IPS-18c (cell line): Measurements from ENCODE around the gene MLXIPL.
"Not testable (repeated sequence)": the region's sequence is repeated elsewhere in the genome, so short reads cannot be mapped to it uniquely, and the experiment has no call there.

Experiments
- H3K4me3 ChIP-seq: 2 replicates; pipeline ENCODE4 v1.7.0; 2013; ENCODE audit warnings: low read depth, mild to moderate bottlenecking, low read length, moderate library complexity; ENCODE audit not compliant: insufficient read depth
- H3K9me3 ChIP-seq: one replicate; pipeline ENCODE4 v1.6.1; 2013; ENCODE audit warnings: mild to moderate bottlenecking, low read length, moderate library complexity; ENCODE audit not compliant: control insufficient read depth, insufficient read depth

The MLXIPL gene

DNA sequence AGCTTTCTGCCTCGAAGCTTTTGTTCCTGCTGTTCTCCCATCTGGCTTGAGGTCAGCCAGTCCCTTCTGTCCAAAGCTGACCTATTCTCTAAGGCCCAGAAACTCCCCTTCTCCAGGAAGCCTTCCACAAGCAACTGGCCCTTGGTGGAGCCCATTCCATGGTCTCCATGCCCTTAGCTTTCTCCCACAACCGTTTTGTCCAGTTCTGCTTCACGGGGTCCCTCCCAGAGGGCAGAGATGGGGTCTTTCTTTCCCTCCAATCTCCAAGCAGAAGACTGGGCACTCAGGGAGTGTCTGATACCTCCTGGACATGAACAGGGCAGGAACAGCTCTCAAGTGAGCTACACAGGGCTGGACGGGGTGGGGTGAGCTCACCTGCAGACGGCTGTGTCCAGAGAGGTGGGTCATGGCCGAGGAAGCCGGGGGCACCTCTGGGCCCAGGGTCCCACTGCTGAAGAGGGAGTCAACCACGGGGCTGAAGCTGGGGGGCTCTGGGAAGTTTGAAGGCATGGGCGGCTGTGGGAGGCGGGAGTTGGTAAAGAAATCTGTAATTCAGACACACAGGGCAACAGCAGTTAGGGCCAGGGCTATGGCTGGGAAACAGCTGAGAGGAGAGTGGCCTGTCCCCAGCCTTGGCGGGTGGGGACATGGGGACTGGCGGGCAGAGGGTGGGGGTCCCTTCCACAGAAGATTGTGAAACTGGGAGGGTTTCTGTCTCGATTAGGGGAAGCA lies 25.0 kb downstream of the MLXIPL start:
- no peak overlapping the region for H3K4me3 ChIP-seq
- H3K9me3 ChIP-seq: no peaks in the 10 kb centered on the region

DNA sequence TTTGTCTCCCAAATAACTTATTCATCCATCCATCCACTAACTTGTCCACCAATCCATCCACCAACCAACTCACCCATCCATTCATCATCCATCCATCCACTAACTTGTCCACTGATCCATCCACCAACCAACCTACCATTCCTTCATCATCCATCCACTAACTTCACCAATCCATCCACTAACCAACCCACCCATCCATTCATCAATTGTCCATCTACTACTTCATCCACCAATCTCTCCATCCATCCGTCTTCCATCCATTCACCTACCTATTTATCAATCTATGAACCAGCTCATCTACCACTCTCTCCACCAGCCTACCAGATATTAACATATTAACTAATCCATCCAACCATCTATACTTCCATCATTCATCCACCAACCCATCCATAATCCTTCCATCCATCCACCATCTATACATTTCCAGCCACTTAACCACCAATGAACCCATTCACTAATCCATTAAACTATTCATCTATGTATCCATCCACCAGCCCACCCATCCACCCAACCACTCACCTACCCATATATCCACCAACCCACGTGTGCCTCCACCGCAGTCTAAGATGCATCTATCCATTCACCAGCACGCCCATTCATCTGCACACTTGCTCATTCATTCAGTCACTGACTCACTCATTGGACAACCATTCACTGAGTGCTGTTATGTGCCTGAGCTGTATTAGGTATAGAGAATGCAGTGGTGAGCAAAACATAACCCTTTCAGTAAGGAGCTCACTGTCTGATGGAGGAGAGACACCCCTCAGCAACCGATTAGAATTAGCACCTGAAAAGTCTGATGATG lies 26.1 kb downstream of the MLXIPL start:
- Histone ChIP-seq H3K4me3 (no peak overlapping the region), H3K9me3 (no peaks in the 10 kb centered on the region)

DNA sequence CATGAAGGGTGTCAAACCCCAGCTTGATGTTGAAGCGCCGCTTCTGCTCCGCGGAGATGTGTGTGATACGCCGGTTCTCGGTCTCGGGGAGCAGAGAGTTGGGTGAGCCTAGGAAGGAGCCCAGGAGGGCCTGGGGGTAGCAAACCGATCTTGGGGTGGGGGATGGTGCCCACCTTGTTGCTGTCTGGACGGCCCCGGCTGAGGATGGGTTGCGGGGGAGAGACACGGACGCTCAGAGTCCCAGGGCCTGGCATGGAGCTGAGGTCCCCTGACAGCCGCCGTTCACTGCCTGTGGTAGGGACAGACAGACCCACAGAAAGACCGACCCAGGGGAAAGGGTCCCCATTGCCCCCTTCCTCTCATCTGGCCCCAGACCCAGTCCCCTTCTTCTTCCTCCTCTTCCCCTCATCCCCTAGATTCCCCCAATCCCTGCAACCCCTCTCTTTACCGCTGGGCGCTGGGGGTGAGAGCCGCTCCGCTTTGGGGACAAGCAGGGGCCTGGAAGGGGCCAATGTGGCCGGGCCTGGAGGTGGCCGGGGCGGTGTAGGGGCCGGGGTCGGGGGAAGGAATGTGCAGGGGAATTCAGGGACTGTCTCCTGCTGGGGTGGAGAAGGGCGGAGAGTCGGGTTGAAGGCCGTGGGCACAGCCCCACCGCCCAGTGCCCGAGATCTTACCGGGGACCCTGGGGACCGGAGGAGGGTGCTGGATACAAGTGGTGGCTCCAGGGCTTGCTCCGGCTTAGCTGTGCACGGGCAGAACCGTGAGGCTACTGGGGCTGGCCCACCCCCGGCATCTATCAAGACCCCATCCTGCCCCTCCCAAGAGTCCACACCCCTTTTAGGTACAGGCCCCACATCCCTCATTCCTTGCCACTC lies 27.9 kb downstream of the MLXIPL start:
- H3K4me3 ChIP-seq: no peak overlapping the region
- H3K9me3 ChIP-seq: no peaks in the 10 kb centered on the region

DNA sequence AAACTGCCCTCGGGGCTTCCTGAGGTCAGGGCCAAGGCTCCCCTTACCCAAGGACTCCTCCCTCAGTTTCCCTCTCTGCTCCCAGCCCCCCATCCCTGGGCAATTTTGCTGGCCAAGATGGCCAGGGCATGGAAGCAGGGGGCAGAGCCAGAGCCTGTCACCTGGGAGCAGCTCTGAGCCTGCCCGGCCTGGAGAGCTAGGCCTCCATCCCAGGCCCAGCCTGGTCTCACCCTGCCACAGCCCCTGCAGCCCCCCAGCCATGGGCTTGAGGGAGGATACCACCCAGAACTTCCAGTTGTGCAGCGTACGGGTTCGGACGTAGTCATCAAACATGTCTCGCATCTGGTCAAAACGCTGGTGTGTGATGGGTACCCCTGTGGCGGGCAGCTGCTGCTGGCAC lies 29.0 kb downstream of the MLXIPL start:
- Histone ChIP-seq H3K4me3 (no peak overlapping the region), H3K9me3 (no peaks in the 10 kb centered on the region)

DNA sequence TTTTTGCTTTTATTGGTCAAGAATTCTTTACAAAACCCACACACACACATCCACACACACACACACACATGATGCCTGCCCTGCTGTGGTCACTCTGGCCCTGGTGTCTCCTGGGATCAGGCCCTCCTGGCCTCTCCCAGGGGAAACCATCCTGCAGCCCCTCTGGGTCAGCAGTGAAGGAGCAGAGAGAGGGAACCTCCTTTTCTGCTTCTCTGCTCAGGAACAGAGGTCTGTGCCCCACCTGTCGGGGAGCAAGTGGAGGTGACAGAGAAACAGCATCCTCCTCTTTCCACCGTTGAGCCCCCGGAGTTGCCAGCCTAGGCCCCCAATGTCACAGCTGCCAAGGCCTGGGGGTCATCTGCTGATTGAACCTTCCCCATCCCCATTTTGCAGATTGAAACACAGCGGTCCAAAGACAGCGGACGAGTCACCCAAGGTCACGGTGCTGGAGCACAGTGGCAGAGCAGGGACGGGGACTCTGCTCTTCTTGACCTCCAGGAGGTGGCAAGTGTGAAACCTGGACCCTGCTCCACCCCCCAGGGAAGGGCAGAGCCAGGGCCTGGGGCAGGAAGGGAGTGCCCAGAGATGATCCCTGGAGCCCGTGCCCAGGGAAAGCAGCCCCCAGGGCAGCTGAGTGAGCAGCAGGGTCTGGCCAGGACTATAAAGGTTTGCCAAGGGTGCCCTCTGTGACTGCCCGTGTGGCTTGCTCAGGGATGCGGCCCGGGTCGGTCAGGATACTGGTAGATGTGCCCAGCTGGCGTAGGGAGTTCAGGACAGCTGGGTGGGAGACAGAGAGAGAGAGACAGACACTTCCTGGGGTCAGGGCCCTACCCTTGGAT lies 30.9 kb downstream of the MLXIPL start:
- H3K9me3 ChIP-seq: no peaks in the 10 kb centered on the region
- no peak overlapping the region for H3K4me3 ChIP-seq

DNA sequence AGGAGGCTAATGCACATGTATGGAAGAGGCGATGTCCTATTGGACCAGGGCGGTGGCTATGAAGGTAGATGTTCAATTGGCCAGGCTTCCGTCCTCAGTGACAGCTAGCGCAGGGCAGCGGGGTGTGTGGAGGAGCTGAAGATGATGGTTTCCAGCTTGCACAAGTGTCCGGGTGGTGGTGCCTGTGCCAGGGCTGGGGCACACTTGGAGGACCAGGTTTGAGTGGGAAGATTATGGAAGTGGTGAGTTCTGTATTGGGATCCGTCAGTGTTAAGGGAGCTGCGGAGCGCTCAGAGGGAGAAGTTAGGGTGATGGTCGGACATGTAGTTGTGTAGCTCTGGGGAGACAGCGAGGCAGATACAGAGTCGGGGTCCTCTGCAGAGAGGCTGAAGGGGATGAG lies 37.4 kb downstream of the MLXIPL start:
- Histone ChIP-seq H3K9me3 (no peaks in the 10 kb centered on the region), H3K4me3 (no peak overlapping the region)

DNA sequence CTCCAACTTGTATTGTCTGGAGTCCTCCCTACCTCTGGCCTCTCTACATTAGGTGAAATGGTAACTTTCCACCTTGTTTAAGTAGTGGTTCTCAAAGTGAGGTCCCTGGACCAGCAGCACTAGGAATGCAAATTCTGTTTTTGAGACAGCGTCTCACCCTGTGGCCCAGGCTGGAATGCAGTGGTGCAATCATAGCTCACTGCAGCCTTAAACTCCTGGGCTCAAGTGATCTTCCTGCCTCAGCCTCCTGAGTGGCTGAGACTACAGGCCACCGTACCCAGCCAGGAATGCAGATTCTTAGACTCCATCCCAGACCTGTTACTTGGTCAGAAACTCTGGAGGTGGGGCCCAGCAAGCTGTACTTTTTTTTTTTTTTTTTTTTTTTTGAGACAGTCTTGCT lies 39.1 kb downstream of the MLXIPL start:
- Histone ChIP-seq H3K9me3 (no peaks in the 10 kb centered on the region), H3K4me3 (no peak overlapping the region)

DNA sequence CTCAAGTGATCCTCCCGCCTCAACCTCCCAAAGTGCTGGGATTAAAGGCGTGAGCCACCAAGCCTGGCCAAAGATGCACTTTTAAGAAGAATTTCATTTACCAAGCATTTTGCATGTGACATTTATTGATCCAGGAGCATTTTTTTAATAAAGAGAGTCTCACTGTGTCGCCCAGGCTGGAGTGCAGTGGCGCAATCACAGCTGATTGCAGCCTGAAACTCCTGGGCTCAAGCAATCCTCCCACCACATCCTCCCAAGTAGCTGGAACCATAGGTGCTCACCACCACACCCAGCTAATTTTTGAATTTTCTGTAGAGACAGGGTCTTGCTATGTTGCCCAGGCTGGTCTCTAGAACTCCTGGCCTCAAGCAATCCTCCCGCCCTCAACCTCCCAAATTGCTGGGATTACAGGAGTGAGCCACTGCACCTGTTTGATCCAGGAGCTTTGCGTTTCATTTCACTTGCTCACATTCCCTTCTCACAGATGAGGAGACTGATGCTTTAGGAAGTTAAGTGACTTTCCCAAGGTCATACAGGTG lies 41.6 kb downstream of the MLXIPL start:
- no peaks in the 10 kb centered on the region for H3K9me3 ChIP-seq
- H3K4me3 ChIP-seq: no peak overlapping the region

DNA sequence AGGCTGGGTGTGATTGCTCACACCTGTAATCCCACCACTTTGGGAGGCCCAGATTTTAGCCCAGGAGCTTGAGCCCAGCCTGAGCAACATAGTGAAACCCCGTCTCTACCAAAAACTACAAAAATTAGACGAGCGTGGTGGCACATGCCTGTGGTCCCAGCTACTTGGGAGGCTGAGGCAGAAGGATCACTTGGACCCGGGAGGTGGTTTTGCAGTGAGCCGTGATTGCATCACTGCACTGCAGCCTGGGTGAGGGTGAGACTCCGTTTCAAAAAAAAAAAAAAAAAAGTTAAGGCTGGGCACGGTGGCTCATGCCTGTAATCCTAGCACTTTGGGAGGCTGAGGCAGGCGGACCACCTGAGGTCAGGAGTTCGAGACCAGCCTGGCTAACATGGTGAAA lies 43.3 kb downstream of the MLXIPL start:
- not testable (repeated sequence) for H3K4me3 ChIP-seq, H3K9me3 ChIP-seq

DNA sequence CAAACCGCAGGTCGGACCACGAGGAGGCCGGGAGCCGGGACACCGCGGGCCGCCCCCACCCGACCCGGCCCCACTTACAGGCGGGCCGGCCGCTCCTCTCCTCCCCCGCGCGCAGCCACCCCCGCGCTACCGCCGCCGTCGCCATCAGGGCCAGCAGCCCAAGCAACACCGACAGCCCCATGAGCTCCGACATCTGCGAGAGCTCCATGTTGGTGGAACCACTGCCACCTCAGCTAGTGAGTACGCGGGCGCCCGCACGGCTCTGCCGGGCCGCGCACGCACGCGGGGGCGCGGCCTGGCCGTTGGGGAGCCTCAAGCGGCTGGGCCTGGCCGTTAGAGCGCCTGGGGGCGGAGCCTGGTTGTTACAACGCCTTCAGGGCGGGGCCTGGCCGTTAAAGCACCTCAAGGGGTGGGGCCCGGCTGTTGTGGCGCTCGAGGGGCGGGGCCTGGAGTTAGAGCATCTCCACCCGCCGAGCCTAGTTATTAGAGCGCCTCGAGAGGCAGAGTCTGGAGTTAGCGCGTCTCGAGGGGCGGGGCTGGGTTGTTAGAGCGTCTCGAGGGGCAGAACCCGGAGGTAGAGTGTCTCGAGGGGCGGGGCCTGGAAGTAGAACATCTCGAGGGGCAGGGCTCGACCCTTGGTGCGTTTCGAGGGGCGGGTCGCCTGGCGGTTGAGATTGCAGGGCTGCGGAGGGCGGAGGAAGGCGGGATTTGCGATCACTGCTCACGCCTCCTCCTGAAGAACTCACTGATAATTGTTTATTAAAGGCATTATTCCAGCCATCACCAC lies 45.8 kb downstream of the MLXIPL start, which contains the start of gene TBL2:
Gene TBL2 (minus strand): TSS at position 238 of the 787 bp plus-strand sequence. CDS start 30 bp downstream, at position 208.
- Histone ChIP-seq H3K9me3 (no peaks in the 10 kb centered on the region), H3K4me3 (peak within 1 kb of the TSS; percentile 91)

DNA sequence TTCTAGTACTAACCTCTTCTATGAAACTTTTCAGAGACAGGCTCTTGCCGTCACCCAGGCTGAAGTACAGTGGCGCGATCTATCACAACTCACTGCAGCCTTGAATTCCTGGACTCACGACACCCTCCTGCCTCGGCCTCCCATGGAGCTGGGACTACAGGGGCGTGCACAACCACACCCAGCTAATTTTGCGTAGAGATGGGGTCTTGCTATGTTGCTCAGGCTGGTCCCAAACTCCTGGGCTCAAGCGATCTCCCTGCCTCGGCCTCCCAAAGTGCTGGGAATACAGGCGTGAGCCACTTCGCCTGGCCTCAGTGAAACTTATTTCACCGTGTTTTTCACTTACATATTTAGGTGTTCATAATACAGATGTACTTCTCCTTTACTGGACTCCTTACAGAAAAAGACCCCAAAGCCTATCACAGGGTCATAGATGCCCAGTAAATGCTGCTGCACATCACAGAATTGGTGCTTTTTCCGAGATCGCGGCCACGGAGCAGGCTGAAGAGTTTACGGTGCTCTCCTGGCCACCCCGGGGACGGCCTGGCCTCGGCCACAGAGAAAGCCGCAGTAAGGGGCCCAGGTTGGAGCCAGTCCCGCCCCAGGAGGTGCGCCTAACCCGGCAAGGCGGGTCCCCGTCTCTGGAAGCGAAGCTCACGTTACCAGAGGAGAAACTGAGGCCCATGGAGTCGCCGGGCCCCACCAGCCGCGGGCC lies 46.5 kb downstream of the MLXIPL start:
- H3K4me3 ChIP-seq: peak overlapping the region; percentile 91

DNA sequence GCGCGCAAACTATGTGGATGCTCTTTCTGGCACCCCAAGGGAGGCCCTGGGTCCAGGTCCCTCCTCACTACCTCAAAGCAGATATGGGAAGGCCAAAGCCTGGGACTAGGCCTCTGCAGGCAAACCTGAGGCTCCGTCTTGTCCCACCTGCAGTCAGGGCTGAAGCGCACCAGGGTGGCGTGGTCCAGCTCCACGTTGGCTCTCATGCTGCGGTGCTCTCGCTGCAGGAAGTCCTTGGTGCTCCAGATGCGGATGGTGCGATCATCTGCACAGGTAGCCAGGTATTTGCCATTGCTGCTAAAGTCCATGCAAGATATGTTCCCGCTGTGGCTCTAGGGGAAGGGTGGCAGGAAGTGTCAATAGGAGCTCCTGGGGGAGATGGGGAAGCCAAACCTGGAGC lies 50.5 kb downstream of the MLXIPL start:
- H3K4me3 ChIP-seq: no peak overlapping the region
- no peaks in the 10 kb centered on the region for H3K9me3 ChIP-seq

More for the DNA sequence above, 46.5 kb downstream of the MLXIPL start:
- no peaks in the 10 kb centered on the region for H3K9me3 ChIP-seq

DNA sequence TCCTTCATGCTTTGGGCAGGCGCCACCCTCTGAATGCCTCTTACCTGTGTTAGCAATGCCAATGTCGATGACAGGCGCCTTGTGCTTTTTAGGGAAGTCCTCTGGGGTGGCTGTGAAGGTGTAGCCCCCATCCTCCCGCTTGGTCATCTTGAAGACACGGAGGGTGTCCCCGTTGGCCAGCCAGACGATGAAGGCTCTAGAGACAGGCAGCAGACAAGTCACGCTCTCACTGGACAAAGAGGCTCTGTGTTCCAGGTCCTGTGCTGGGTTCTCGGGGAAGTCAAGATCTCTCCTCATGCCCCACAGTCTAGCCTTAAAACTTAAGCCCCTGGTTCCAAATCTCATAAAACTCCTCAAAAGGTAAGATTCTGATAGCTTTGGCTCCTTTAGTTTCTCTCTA lies 51.0 kb downstream of the MLXIPL start:
- Histone ChIP-seq H3K9me3 (no peaks in the 10 kb centered on the region), H3K4me3 (no peak overlapping the region)

DNA sequence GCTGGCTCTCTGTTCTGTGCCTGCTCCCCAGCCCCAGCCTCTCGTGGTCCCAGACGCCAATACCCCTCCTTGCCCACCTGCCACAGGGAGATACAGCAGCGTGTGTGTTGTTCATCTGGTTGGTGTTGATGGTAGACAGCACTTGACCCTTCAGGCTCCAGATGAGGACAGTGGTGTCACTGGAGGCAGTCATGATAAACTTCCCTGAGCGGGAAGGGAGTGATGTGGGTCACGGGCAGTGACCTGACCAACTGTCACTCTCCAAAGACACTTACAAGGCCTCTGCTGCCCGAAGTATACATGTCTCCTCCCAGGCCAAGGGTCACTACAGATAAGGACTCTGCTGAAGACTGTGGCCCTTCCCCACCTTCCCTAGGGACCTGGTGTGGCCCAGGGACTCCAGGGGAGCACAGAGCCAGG lies 51.5 kb downstream of the MLXIPL start:
- no peaks in the 10 kb centered on the region for H3K9me3 ChIP-seq
- no peak overlapping the region for H3K4me3 ChIP-seq

DNA sequence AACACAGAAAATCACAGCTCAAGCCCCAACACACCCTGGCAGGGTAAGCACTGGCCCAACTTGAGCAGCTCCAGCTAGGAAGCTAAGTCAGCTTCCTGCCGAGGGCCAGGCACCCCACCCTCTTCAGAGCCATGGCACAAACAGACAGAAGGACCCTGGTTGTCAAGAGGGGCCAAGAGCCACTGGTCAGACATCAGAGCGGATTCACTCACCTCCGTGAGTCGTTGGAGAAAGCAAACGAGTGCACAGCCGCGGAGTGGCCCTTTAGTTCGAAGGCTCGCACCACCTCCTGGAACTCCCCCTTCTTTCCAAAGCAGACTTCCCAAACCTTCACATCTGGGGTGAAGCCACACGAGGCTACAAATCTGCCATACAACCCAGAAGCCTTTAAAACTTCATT lies 53.3 kb downstream of the MLXIPL start:
- Histone ChIP-seq H3K9me3 (no peaks in the 10 kb centered on the region), H3K4me3 (no peak overlapping the region)
